Esophagus (tissue), 2 donors: ENCODE data around the gene IDH3G. TPM values are rescaled to one million over a fixed set of nuclear protein-coding genes. Genes with fewer than 3 reads are reported as not detected.
"Not testable (repeated sequence)": the region's sequence is repeated elsewhere in the genome, so short reads cannot be mapped to it uniquely, and the experiment has no call there.

Experiments used
- H3K27ac ChIP-seq, 2 donors: one replicate each; pipeline ENCODE4 v1.5.1; 2013; ENCODE audit warnings: low read depth in 2 of 2, mild to moderate bottlenecking in 2 of 2, inconsistent platforms in 1 of 2, low read length in 1 of 2, moderate library complexity in 1 of 2
- H3K27me3 ChIP-seq, 2 donors: one replicate each; pipeline ENCODE4 v1.6.1; 2013; ENCODE audit warnings: low read length in 2 of 2, control low read depth in 1 of 2, mild to moderate bottlenecking in 1 of 2; ENCODE audit not compliant: insufficient read depth in 2 of 2, control insufficient read depth in 1 of 2
- H3K36me3 ChIP-seq, 2 donors: one replicate each; pipeline ENCODE4 v1.6.1; 2013; ENCODE audit warnings: low read length in 1 of 2; ENCODE audit not compliant: control insufficient read depth in 2 of 2, insufficient read depth in 2 of 2
- H3K4me1 ChIP-seq, 2 donors: one replicate each; pipeline ENCODE4 v1.6.1; 2013; ENCODE audit warnings: low read length in 1 of 2; ENCODE audit not compliant: control insufficient read depth in 2 of 2, insufficient read depth in 2 of 2
- H3K4me3 ChIP-seq, 2 donors: one replicate each; pipeline ENCODE4 v1.5.1; 2013; ENCODE audit warnings: low read length in 2 of 2, mild to moderate bottlenecking in 2 of 2, low read depth in 1 of 2, moderate library complexity in 1 of 2
- H3K9me3 ChIP-seq, 2 donors: one replicate each; pipeline ENCODE4 v1.6.1; 2013; ENCODE audit warnings: mild to moderate bottlenecking in 2 of 2, low read depth in 1 of 2, low read length in 1 of 2, moderate library complexity in 1 of 2; ENCODE audit not compliant: control insufficient read depth in 2 of 2, insufficient read depth in 1 of 2
- WGBS, 2 donors: extraction: QIAGEN DNeasy Blood & Tissue Kit; methylation state at CpG; one replicate each; pipeline ENCODE4 v1.1.7; 2013; 5-methylcytosine and 5-hydroxymethylcytosine counted together
- polyA plus RNA-seq, 2 donors: library from polyadenylated mRNA; stranded (reverse); fragments of 200-250 nt; gene quantifications; one replicate each; pipeline ENCODE4 v1.2.3, GENCODE V29; 2013
- donor health status: healthy with polysubstance abuse.
- donor health status: Bipolar disorder and iron deficiency.

The IDH3G gene
- polyA plus RNA-seq, 2 donors = 39.3 to 51.9 TPM

DNA sequence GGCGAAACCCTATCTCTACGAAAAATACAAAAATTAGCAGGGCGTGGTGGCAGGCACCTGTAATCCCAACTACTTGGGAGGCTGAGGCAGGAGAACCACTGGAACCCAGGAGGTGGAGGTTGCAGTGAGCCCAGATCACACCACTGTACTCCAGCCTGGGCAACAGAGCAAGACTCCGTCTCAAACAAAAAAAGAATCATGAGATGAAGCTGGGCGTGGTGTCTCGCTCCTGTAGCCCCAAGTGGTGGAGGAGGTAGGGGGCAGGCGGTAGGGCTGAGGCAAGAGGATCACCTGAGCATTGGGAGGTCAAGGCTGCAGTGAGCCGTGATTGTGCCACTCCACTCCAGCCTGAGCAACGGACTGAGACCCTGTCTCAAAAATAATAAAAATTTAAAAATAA is 23.9 kb upstream of the IDH3G start:
- not testable (repeated sequence) for H3K27me3 ChIP-seq, H3K36me3 ChIP-seq, H3K4me3 ChIP-seq, H3K4me1 ChIP-seq, H3K9me3 ChIP-seq, H3K27ac ChIP-seq
- 93% methylated on average over 9 of the region's 9 CpGs for WGBS, 2 donors

GRCh38 chrX:153816831-153817690 is 22.9 kb upstream of the IDH3G start:
- H3K4me1 ChIP-seq = peaks cover 2 to 3% of the 10 kb centered on the region in 2 donors
- no peaks in the 10 kb centered on the region for H3K36me3 ChIP-seq
- WGBS, 2 donors = 76 to 81% methylated on average over 25 of the region's 25 CpGs
- H3K4me3 ChIP-seq = no peak overlapping the region
- H3K9me3 ChIP-seq = peaks cover 0 to 5% of the 10 kb centered on the region in 2 donors
- H3K27ac ChIP-seq = no peak overlapping the region
- H3K27me3 ChIP-seq = peaks cover 0 to 4% of the 10 kb centered on the region in 2 donors

DNA sequence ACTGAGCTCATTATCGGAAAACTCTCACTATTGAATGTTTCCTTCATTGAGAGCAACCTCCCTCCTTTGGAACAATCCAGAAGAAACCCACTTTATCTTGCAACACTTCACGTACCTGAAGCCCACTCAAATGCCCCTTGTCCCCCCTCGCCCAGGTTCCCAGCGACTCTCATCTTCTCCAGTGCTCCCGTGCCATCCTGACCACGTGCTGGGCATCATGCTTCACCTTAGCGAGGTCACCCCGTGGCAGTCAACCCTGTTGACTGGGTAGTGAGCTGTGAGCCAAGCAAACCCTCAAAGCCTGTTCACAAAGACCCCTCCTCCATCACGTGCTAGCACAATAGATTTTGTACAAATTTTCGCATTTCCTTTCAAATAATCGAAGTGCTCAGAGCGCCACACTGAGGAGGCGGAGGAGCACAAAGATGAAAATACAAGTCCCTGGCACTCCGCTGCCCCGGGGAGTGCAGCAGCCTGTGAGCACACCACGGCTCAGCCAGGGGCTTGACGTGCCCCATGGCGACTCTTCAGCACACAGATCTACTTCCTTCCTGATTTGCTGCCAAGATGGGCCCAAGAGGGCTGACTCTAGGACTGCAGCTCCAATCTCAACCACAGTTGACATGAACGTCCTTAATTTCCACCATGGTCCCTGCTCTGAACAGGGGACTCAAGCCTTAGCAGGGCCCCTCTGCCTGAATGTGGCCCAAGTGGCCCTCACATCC is 20.6 kb upstream of the IDH3G start:
- Histone ChIP-seq H3K27me3 (peaks cover 0 to 5% of the 10 kb centered on the region in 2 donors), H3K4me3 (no peak overlapping the region), H3K27ac (no peak overlapping the region), H3K36me3 (no peaks in the 10 kb centered on the region), H3K4me1 (peaks cover 2 to 3% of the 10 kb centered on the region in 2 donors), H3K9me3 (peaks cover 0 to 5% of the 10 kb centered on the region in 2 donors)
- WGBS, 2 donors = 75 to 76% methylated on average over 19 of the region's 19 CpGs

DNA sequence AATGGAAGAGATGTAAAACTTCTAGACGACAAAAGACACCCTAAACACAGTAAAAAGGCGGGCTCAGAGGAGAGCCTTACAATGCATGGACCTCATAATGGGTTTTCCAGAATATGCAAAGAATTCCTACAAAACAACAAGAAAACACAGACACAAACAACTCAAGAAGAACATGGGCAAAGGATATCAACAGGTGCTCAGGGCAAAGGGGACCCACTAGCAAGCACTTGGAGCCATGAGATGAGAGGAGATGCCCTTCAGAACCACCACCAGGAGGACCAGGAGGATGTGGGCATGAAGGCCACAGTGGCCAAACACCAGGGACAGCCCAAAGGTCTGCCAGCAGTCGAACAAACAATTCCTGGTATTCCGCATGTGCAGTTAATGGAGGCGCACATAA is 19.0 kb upstream of the IDH3G start:
- WGBS, 2 donors = 86 to 96% methylated on average over 5 of the region's 5 CpGs
- peaks cover 0 to 5% of the 10 kb centered on the region in 2 donors for H3K27me3 ChIP-seq

DNA sequence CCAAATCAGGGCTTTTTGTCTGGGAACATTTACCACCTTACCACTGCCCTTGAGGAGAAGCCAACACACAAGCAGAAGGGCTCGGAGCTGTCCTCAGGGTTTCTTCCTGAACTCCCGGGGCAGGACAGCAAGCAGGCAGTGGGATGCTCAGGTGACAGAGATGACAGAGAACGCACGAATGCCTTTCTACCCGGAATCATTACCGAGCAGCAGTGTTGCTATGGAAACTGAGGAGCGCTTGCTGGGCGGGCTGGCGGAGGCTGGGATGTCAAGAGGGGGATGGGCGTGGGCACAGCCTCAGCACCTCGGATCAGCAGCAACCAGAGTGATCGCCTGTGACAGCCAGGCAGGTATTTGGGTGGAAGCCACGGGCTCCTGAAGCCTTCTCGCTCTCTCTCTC is 18.0 kb upstream of the IDH3G start:
- H3K27me3 ChIP-seq = peaks cover 0 to 5% of the 10 kb centered on the region in 2 donors
- WGBS, 2 donors = 53 to 58% methylated on average over 14 of the region's 14 CpGs
- H3K4me1 ChIP-seq = peaks cover 0 to 2% of the 10 kb centered on the region in 2 donors

More for the DNA sequence above, 19.0 kb upstream of the IDH3G start:
- Histone ChIP-seq H3K36me3 (no peaks in the 10 kb centered on the region), H3K4me1 (no peaks in the 10 kb centered on the region), H3K9me3 (peaks cover 0 to 5% of the 10 kb centered on the region in 2 donors), H3K27ac (no peak overlapping the region), H3K4me3 (no peak overlapping the region)

DNA sequence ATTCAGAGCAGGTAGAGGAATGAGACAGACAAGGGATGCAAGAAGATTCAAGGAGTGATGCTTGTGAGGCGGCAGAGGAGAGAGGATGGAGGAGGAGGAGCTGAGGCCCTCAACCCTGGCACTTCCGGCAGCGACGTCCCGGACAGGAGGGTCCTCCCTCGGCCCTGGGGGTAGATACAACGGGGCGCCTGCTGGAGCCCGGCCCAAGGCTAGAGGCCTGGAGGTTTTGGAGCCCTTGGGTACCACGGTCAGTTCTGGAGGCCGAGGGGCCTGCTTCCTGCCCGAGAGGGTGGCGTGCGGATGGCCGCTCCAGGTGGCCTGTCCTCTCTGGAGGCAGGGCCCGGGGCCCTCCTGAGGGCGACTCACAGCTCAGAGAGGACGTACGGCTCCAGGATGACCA is 13.8 kb upstream of the IDH3G start:
- Histone ChIP-seq H3K4me3 (no peak overlapping the region), H3K27me3 (peaks cover 0 to 5% of the 10 kb centered on the region in 2 donors), H3K9me3 (peaks cover 0 to 3% of the 10 kb centered on the region in 2 donors), H3K27ac (no peak overlapping the region), H3K4me1 (peaks cover 0 to 9% of the 10 kb centered on the region in 2 donors), H3K36me3 (no peaks in the 10 kb centered on the region)
- WGBS, 2 donors = 93 to 94% methylated on average over 17 to 19 of the region's 19 CpGs

More for the DNA sequence above, 18.0 kb upstream of the IDH3G start:
- Histone ChIP-seq H3K27ac (no peak overlapping the region), H3K9me3 (peaks cover 0 to 3% of the 10 kb centered on the region in 2 donors), H3K4me3 (no peak overlapping the region), H3K36me3 (no peaks in the 10 kb centered on the region)

DNA sequence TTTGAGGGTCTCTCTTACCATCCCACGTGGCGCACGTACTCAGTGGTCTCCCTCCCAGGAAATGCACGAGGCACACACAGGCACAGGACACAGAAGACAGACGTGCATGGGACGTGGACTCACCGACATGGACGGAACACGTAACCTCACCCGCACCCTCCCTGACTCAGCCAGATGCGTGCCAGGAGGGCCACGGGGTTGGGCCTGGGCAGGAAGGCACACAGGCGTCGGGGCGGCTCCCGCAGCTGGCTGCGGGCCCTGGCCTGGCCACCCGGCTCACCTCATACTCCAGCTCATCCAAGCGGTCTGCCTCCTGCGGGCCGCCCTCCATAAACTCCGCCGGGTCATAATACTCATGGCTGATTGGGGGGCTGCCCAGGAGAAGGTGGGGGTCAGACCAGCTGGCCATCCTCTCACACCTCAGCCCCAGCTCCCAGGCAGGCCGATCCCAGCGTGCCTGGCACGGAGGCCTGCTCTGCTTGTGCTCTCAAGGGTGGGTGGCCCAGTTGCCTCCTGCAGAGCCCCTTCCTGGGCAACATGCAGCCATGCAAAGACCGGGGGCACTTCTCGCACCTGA is 12.9 kb upstream of the IDH3G start:
- Histone ChIP-seq H3K27ac (no peak overlapping the region), H3K36me3 (no peaks in the 10 kb centered on the region), H3K4me3 (no peak overlapping the region), H3K27me3 (peaks cover 0 to 5% of the 10 kb centered on the region in 2 donors), H3K9me3 (no peaks in the 10 kb centered on the region), H3K4me1 (peaks cover 0 to 9% of the 10 kb centered on the region in 2 donors)
- WGBS, 2 donors = 62 to 79% methylated on average over 27 to 28 of the region's 28 CpGs

GRCh38 chrX:153805436-153805835 is 11.3 kb upstream of the IDH3G start:
- Histone ChIP-seq H3K9me3 (no peaks in the 10 kb centered on the region), H3K27ac (peak overlapping the region; percentile 8 to 66)
- 55 to 72% methylated on average over 13 of the region's 13 CpGs for WGBS, 2 donors

GRCh38 chrX:153804621-153805020 is 10.4 kb upstream of the IDH3G start:
- Histone ChIP-seq H3K27me3 (no peaks in the 10 kb centered on the region), H3K4me1 (peaks cover 0 to 9% of the 10 kb centered on the region in 2 donors), H3K27ac (no peak overlapping the region), H3K4me3 (no peak overlapping the region), H3K9me3 (no peaks in the 10 kb centered on the region), H3K36me3 (no peaks in the 10 kb centered on the region)
- WGBS, 2 donors = 94 to 95% methylated on average over 25 of the region's 25 CpGs

More at GRCh38 chrX:153805436-153805835, 11.3 kb upstream of the IDH3G start:
- Histone ChIP-seq H3K36me3 (no peaks in the 10 kb centered on the region), H3K4me1 (peaks cover 0 to 9% of the 10 kb centered on the region in 2 donors), H3K27me3 (no peaks in the 10 kb centered on the region), H3K4me3 (no peak overlapping the region)
